Measurements from ENCODE around the gene MPPED1. TPM values are rescaled to one million over a fixed set of nuclear protein-coding genes. Genes with fewer than 3 reads are reported as not detected.

MPPED1 gene
- not detected in 2 replicates for total RNA-seq (2014; rRNA removed; shearing (Covaris generic))
- polyA plus RNA-seq (2015; cell fraction: cytosol; rRNA removed), result not detected in 2 replicates
- not detected in 2 replicates for polyA plus RNA-seq (2015; cell fraction: nucleus; rRNA removed)

GRCh38 chr22:43411869-43412807 is at the start of gene MPPED1:
MPPED1 (plus strand) TSS chr22:43412014; CDS start chr22:43424986, 12,972 bp downstream.
- DNase-seq (ENCODE audit: low read depth), result no peak

DNA sequence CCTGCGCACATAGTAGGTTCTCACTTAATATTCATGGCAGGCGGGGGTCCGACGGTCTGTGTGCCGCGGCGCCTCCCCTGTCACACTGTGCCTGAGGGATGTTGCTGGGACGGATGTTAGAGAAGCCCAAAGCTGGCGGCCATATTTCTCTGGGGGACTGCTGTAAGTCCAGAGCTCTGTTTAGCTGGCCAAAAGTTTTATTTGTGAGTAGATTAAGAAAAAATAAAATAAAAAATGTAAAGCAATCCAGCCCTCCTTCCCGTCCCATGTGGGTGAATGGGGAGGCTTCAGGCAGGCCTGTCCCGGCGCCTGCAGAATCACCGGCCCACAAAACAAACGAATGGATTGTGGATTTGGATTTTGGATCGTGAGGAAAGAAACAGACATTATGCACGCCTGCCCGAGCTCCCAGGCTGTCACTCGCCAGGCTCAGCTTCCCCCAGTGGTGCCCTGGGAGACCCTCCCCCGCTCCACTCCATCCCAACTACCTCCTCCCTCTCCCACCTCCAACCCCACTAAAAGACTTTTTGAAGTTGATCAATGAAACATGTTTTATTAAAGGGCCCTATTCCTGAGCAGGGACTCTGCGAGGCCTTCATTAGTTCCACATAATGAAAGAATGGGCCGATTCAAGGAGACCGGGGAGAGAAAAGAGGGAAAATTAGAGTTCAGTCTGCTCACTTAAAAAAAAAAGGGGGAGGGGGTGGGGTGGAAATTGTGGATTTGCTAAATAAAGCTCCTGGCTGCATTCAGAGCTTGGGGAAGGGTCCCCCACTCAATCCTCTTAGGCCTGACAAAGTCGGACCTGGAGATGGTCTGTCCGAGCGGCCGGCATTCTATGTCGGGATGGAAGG is 48.3 kb upstream of the MPPED1 start:
- DNase-seq (ENCODE audit: low read depth), result no peak

- DNase-seq (ENCODE audit: low read depth), result no peak
Measured at GRCh38 chr22:43364169-43364435, 47.7 kb upstream of the MPPED1 start.

DNA sequence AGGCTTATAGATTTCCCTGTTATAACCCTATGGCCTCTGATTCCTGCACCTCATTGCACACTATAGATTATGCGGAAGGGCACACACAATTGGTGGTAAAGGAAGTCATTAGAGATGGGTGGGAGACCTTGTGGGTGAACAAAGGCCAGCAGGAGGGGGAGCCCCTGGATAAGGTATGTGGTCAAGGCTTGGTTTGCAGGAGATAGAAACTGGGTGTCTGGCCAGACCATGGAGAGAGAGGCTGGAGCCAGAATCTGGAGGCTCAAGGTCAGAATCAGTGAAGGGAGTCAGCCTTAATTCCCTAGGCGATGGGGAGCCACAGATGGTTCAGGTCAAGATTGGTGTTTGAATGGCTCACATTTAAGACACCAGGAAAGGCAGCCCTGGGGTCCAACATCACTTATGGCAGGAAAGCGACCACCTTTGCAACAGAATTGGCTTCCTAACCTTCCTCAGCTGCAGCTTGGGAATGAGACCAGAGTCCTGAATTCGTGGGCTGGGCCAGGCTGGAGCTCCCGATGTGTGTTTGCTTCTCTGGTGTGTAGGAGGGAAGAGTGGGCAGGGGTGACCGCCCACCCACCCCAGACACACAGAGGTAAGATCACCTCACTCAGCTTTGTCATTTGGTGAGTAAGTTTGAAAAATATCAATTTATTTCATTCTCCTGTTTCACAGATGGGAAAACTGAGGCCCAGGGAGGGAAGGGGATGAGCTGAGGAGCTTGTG is 45.9 kb upstream of the MPPED1 start:
- no peak for DNase-seq (ENCODE audit: low read depth)

DNA sequence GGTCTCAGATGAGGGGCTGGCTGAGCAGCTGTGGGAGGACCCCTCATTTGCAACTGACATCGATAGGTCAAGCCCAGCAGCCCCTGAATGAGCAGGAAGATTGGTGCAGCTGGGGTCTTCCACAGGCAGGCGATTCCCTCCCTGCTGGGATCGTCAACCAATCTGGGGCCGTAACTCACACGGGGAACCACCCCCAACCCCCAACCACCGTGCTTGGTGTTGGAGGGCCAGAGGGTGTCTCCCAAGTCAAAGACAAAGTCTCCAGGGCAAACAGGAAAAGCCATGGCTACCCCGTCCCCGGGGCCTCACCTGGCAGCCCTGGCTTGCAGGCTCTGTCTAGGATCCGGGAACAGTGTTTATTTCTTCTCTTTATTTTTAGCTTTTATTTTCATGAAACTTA is 41.8 kb upstream of the MPPED1 start:
- no peak for DNase-seq (ENCODE audit: low read depth)

DNA sequence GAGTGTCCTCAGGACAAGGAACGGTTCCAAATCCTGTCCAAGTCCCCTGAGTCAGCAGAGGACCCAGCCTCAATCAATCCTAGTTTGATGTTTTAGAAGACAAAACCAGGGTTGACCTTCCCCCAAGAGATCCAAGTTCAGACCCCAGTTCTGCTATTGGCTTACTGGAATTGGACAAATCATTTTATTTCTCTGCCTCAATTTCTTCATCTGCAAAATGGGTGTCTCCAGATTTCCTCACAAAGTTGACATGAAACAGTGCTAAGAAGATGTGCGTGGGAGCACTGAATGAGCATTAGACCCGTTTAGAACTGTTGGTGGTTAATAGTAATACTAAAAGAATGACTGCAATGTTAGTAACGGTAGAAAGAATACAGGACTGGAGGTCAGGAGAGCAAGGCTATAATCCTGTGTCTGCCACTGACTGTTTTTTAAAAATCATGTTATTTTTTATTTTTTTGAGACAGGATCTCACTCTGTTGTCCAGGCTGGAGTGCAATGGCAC is 35.8 kb upstream of the MPPED1 start:
- DNase-seq (ENCODE audit: low read depth), result no peak

GRCh38 chr22:43376765-43377547 is 34.9 kb upstream of the MPPED1 start:
- no peak for DNase-seq (ENCODE audit: low read depth)

GRCh38 chr22:43377548-43377895 is 34.3 kb upstream of the MPPED1 start:
- no peak for DNase-seq (ENCODE audit: low read depth)

DNA sequence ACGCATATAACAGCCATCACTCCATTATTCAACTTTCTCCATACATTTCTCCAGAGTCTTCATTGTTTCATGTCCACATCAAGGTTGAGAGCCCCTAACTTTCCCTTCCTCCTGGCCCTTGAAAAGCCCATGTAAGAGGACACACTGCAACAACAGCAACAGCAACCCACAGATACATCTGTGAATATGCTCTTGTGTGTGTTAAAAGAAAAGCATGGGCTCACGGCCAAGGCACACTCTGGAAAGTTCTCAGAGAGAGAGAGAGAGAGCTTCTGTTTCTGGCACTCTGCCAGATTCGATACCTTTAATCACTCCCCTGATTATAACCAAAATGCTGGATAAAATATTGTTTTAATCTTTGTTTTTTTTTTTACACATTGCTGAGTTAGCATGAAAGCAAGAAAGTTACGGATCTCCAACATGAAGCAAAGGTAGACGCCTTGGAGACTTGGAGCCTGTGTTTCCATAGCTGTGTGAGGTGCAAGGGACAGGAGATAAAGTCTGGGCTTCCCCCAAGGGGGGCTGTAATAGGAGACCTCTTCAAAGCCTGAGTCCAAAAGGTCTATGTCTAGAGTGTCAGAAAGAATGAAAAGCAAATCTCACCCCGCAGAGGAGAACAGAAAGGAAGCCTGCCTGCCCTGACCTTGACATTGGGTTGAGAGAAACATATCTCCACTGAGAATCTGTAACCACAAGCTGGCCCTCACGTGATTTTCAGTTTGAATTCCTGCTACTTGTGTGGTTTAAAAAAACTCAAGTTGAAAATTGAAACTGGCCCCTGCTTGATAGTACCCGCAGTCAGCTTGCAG is 33.7 kb upstream of the MPPED1 start:
- DNase-seq (ENCODE audit: low read depth), result no peak

DNA sequence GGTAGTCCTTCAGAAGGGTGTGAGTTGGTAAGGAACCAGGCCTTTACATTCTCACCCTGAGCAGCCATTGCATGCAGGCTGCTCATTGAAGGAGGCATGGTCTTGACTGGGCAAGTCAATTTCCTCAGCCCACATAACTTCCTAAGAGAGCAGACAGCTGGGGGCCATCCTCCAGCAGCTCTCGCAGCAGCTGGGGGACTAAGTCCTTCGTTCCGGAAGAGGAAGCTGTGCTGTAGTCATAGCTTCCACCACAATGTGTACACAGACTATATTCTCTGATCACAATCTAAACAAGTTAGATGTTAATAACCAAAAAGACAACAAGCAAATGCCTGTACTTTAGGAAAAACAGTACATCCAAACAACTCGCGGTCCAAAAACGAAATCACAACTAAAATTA is 30.1 kb upstream of the MPPED1 start:
- no peak for DNase-seq (ENCODE audit: low read depth)

DNA sequence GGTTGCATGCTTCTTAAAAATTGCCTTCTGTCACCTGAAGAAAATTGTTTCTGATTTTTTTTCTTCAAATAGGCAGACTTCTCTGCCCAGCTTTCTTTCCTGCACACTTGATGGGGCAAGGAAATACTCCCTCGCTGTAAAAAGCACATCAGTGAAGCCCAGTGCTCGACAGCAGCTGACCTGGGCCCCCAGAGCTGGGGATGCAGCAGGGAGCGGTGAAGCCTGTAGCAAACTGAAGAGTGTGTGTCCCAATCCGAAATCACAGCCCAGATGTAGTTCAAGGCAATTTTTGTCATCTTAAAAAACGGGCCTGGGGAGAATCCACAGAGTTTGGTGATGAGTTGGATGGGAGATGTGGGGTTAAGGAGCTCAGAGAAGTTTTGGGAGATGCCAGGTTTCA is 27.0 kb upstream of the MPPED1 start:
- DNase-seq (ENCODE audit: low read depth), result no peak

DNA sequence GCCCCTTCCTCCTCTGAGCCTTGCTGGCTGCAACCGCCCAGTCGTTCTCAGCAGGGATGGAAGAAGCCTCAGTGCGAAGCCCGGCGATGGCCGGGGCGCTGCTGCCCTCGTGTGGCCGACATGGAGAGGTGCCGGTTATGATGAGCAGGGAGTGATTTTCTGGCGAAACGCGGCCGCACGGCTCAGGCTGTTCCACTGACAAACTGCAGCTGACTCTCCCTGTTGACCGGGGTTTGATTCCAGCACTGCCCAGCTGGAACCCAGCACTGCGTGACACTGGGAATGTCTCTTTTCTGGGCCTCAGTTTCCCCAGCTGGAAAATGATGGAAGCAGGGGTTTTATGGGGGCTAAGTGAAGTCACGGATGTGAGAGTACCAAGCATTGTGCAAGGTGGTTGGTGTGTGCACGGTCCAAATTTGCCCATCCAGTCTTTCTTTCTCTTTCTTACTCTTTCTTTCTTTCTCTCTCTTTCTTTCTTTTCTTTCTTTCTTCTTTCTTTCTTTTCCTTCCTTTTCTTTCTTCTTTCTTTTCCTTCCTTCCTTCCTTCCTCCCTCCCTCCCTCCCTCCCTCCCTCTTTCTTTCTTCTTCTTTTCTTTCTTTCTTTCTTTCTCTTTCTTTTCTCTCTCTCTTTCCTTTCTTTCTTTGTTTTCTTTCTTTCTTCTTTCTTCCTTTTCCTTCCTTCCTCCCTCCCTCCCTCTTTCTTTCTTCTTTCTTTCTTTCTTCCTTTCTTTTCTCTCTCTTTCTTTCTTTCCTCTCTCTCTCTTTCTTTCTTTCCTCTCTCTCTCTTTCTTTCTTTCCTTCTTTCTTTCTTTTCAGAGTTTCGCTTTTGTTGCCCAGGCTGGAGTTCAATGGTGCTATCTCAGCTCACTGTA is 25.8 kb upstream of the MPPED1 start:
- peak; percentile 63 for DNase-seq (ENCODE audit: low read depth)

GRCh38 chr22:43387815-43388214 is 24.0 kb upstream of the MPPED1 start:
- DNase-seq (ENCODE audit: low read depth), result no peak

- peak; percentile 53 for DNase-seq (ENCODE audit: low read depth)
Measured at GRCh38 chr22:43388420-43388851, 23.4 kb upstream of the MPPED1 start.

DNA sequence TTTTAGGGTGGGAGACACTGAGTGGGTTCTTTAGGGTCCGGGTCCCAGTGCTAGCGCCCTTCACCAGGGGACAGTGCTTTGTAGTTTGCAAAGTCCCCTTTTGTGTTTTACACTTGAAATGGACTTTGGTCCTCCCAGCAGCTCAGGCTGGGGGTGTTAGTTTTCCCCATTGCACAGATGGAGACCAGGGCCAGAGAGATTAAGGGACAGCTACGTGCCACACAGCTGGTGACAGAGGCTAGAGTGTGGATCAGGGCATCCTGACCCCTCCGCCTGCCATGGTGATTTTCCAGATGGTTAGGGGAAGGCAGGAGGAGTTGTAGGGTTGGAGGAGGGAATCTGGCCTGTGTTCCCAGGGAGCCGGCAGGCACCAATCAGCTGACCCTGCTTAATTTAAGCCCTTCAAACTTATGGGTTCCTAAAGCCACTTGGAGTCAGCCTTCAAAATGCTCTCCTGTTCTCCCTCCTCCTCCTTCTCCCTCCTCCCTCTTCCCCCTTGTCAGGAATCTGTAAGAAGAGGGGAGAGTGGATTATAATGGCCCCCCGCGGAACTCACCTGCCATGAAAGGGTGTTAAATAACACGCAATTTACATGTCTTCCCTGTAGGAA is 22.5 kb upstream of the MPPED1 start:
- no peak for DNase-seq (ENCODE audit: low read depth)

GRCh38 chr22:43390166-43390565 is 21.6 kb upstream of the MPPED1 start:
- no peak for DNase-seq (ENCODE audit: low read depth)

- DNase-seq (ENCODE audit: low read depth), result no peak
Measured at GRCh38 chr22:43390872-43391271, 20.9 kb upstream of the MPPED1 start.

DNA sequence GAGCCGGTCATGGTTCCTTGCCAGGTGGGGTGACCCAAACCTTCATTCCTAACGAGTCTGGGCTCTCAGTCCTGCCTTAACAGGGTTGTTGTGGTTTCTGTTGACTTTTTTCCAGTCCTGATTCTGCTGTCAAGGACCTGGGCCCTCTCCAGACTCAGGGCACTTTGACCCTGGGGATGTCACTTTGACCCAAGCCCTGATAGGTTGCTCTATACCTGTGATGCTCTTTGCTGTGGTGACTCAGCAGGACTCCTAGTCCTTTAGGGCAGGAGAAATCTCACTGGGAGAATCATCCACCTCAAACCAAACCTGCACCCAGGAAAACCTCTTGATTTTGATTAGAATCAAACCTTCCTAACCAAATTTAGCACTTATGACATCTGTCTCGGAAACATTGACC is 20.5 kb upstream of the MPPED1 start:
- no peak for DNase-seq (ENCODE audit: low read depth)

All from HT1080 (cell line).